GM21825 (cell line): ENCODE results near the gene CCDC63.

Experiments used
- ATAC-seq: cut with Tn5 transposase; IDR thresholded peaks from one replicate; pipeline ENCODE4 v1.9.1; 2021; ENCODE audit warnings: mild to moderate bottlenecking, moderate library complexity; ENCODE audit not compliant: unreplicated experiment

CCDC63 gene

GRCh38 chr12:110880651-110881050 is 33.9 kb downstream of the CCDC63 start:
- no peak for ATAC-seq

- ATAC-seq: no peak
Measured at GRCh38 chr12:110883251-110883650, 36.5 kb downstream of the CCDC63 start.

GRCh38 chr12:110885152-110885840 is 38.5 kb downstream of the CCDC63 start:
- ATAC-seq: no peak

GRCh38 chr12:110888256-110888991 is 41.6 kb downstream of the CCDC63 start:
- ATAC-seq: no peak

- ATAC-seq: no peak
Measured at GRCh38 chr12:110889361-110889760, 42.6 kb downstream of the CCDC63 start.

GRCh38 chr12:110893956-110894355 is 47.2 kb downstream of the CCDC63 start:
- no peak for ATAC-seq

- no peak for ATAC-seq
Measured at GRCh38 chr12:110896559-110896958, 49.8 kb downstream of the CCDC63 start.

GRCh38 chr12:110901401-110901800 is 54.6 kb downstream of the CCDC63 start:
- no peak for ATAC-seq

- ATAC-seq: no peak
Measured at GRCh38 chr12:110903511-110903910, 56.7 kb downstream of the CCDC63 start.

- no peak for ATAC-seq
Measured at GRCh38 chr12:110906083-110906482, 59.3 kb downstream of the CCDC63 start.

- no peak for ATAC-seq
Measured at GRCh38 chr12:110906516-110906915, 59.7 kb downstream of the CCDC63 start.

GRCh38 chr12:110906985-110907384 is 60.2 kb downstream of the CCDC63 start:
- ATAC-seq: no peak

- no peak for ATAC-seq
Measured at GRCh38 chr12:110907583-110907982, 60.8 kb downstream of the CCDC63 start.

GRCh38 chr12:110908377-110909152 is 61.8 kb downstream of the CCDC63 start:
- ATAC-seq: no peak

GRCh38 chr12:110912263-110912662 is 65.5 kb downstream of the CCDC63 start:
- no peak for ATAC-seq

GRCh38 chr12:110913119-110914056 is 66.6 kb downstream of the CCDC63 start:
- ATAC-seq: peak; percentile 97

- ATAC-seq: no peak
Measured at GRCh38 chr12:110916295-110916875, 69.6 kb downstream of the CCDC63 start.

GRCh38 chr12:110917467-110917866 is 70.7 kb downstream of the CCDC63 start:
- ATAC-seq: no peak

- ATAC-seq: no peak
Measured at GRCh38 chr12:110917961-110918360, 71.2 kb downstream of the CCDC63 start.

- ATAC-seq: no peak
Measured at GRCh38 chr12:110919720-110920119, 72.9 kb downstream of the CCDC63 start.
